PC-3 (cell line): ENCODE measurements around the gene AGO1. TPM values are rescaled to one million over a fixed set of nuclear protein-coding genes. Genes with fewer than 3 reads are reported as not detected.

Source experiments
- ATAC-seq: fragments of 200-7000 bp; cut with Tn5 transposase; 2 replicates; pipeline ENCODE4 v1.9.1; 2020; ENCODE audit warnings: mild to moderate bottlenecking, moderate library complexity
- BruUV-seq: library from RNA; stranded (reverse); fragments of 400-500 nt; replicated peaks from 2 replicates; lab custom pipeline; 2021; lab: Mats Ljungman, UMichigan
- CTCF ChIA-PET: fragments of 300-600 bp; sonication (Branson Sonifier 250); formaldehyde crosslinking; loops from one replicate; lab custom pipeline; 2022; ENCODE audit warnings: antibody characterized with exemption; lab: Charles Lee
- POLR2A ChIA-PET: fragments of 300-600 bp; sonication (Branson Sonifier 250); formaldehyde crosslinking; loops from one replicate; lab custom pipeline; 2022; ENCODE audit warnings: antibody characterized with exemption; ENCODE audit not compliant: unreplicated experiment; lab: Charles Lee
- DNase-seq: peaks from one replicate; pipeline ENCODE4 v3.0.0-alpha.2; 2015
- H2AFZ ChIP-seq: fragments of 300-600 bp; sonication (generic); 2 replicates; pipeline ENCODE4 v1.6.0; 2016; ENCODE audit warnings: antibody characterized with exemption, low read length
- H3F3A ChIP-seq: fragments of 300-600 bp; sonication (generic); one replicate; pipeline ENCODE4 v1.6.0; 2017; ENCODE audit warnings: antibody characterized with exemption, low read length, control low read depth, mild to moderate bottlenecking; ENCODE audit not compliant: unreplicated experiment
- H3K27ac ChIP-seq: fragments of 300-600 bp; sonication (generic); 2 replicates; pipeline ENCODE4 v1.5.1; 2016; ENCODE audit warnings: mild to moderate bottlenecking, low read length
- H3K27me3 ChIP-seq: fragments of 300-600 bp; sonication (generic); 2 replicates; pipeline ENCODE4 v1.6.1; 2016; ENCODE audit warnings: low read length, mixed read lengths
- H3K36me3 ChIP-seq: fragments of 300-600 bp; sonication (generic); 2 replicates; pipeline ENCODE4 v1.6.1; 2016; ENCODE audit warnings: low read depth, mixed run types, low read length, mixed read lengths
- H3K4me1 ChIP-seq: fragments of 300-600 bp; sonication (generic); 2 replicates; pipeline ENCODE4 v1.5.1; 2016; ENCODE audit warnings: low read length; ENCODE audit not compliant: insufficient read depth
- H3K4me2 ChIP-seq: fragments of 300-600 bp; sonication (generic); 2 replicates; pipeline ENCODE4 v1.6.0; 2016; ENCODE audit warnings: low read length
- H3K4me3 ChIP-seq: fragments of 300-600 bp; sonication (generic); 2 replicates; pipeline ENCODE4 v1.5.1; 2016; ENCODE audit warnings: mild to moderate bottlenecking, low read length, mixed read lengths
- H3K79me2 ChIP-seq: fragments of 300-600 bp; sonication (generic); 2 replicates; pipeline ENCODE4 v1.6.1; 2017; ENCODE audit warnings: low read length, mixed read lengths
- H3K9ac ChIP-seq: fragments of 300-600 bp; sonication (generic); 2 replicates; pipeline ENCODE4 v1.6.0; 2016; ENCODE audit warnings: mild to moderate bottlenecking, low read length
- H3K9me2 ChIP-seq: fragments of 300-600 bp; sonication (generic); replicated peaks from 2 replicates; pipeline ENCODE4 v1.6.1; 2016; ENCODE audit warnings: mixed run types, low read length, mixed read lengths
- H3K9me3 ChIP-seq: fragments of 300-600 bp; sonication (generic); 2 replicates; pipeline ENCODE4 v1.6.1; 2016; ENCODE audit warnings: low read length, mixed read lengths
- H4K20me1 ChIP-seq: fragments of 300-600 bp; sonication (generic); 2 replicates; pipeline ENCODE4 v1.6.1; 2016; ENCODE audit warnings: low read length, mixed read lengths
- CTCF ChIP-seq: fragments of 300-600 bp; sonication (generic); conservative IDR thresholded peaks from 2 replicates; pipeline ENCODE4 v1.5.1; 2017; ENCODE audit warnings: antibody characterized with exemption, low read depth, mild to moderate bottlenecking, low read length
- EZH2 ChIP-seq: fragments of 300-600 bp; sonication (generic); IDR thresholded peaks from one replicate; pipeline ENCODE4 v1.6.1; 2017; ENCODE audit warnings: antibody characterized with exemption, mild to moderate bottlenecking, low read length; ENCODE audit not compliant: unreplicated experiment
- EZH2phosphoT487 ChIP-seq: fragments of 300-600 bp; sonication (generic); IDR thresholded peaks from 2 replicates; pipeline ENCODE4 v1.6.1; 2018; ENCODE audit warnings: mild to moderate bottlenecking, antibody characterized with exemption, low read length, borderline replicate concordance
- intact Hi-C: fragments of 100-400 bp; cut with micrococcal nuclease; formaldehyde crosslinking; loops from 2 replicates; pipeline ENCODE4 v1.9.0; 2023
- total RNA-seq: library from RNA; depleted of rRNA; stranded (reverse); fragments of >200 nt; gene quantifications from 2 replicates; pipeline ENCODE4 v1.2.3, GENCODE V29; 2014

The AGO1 gene
- total RNA-seq, 1 experiment from 2014 or later: 15.4 TPM

GRCh38 chr1:35893051-35893879 is 10.3 kb downstream of the AGO1 start:
- ATAC-seq (no peak), DNase-seq (no peak)
- Histone ChIP-seq H3F3A (no peaks in the 10 kb centered on the region), H3K9me3 (no peaks in the 10 kb centered on the region), H4K20me1 (no peaks in the 10 kb centered on the region), H3K27me3 (no peaks in the 10 kb centered on the region), H3K4me3 (no peak overlapping the region), H3K36me3 (peaks cover 32% of the 10 kb centered on the region), H2AFZ (no peak overlapping the region), H3K9ac (no peak overlapping the region), H3K4me1 (peaks cover 3% of the 10 kb centered on the region; the same call in 1 of the 2 replicates), H3K79me2 (no peaks in the 10 kb centered on the region), H3K4me2 (no peak overlapping the region), H3K27ac (no peak overlapping the region), H3K9me2 (no peaks in the 10 kb centered on the region)
- ChIA-PET POLR2A (no interaction called here), CTCF (no interaction called here)
- intact Hi-C loops: no loop called here
- BruUV-seq: no TSS peak
- TF ChIP-seq EZH2: no peak
- no peak for TF ChIP-seq CTCF
- TF ChIP-seq EZH2phosphoT487: no peak

- no peak overlapping the region for H3K4me3 ChIP-seq
- H3K36me3 ChIP-seq: peaks cover 32% of the 10 kb centered on the region
- H3F3A ChIP-seq: no peaks in the 10 kb centered on the region
- BruUV-seq: no TSS peak
- no peak overlapping the region for H3K27ac ChIP-seq
- H2AFZ ChIP-seq: no peak overlapping the region
- H3K9me3 ChIP-seq: no peaks in the 10 kb centered on the region
- no peak for TF ChIP-seq EZH2phosphoT487
- TF ChIP-seq CTCF: no peak
- no peak for TF ChIP-seq EZH2
- DNase-seq (no peak), ATAC-seq (no peak)
- no peaks in the 10 kb centered on the region for H3K79me2 ChIP-seq
- intact Hi-C loops: no loop called here
- no peaks in the 10 kb centered on the region for H4K20me1 ChIP-seq
- peaks cover 3% of the 10 kb centered on the region; the same call in 1 of the 2 replicates for H3K4me1 ChIP-seq
- no peak overlapping the region for H3K4me2 ChIP-seq
- POLR2A ChIA-PET: no interaction called here
- CTCF ChIA-PET: no interaction called here
- H3K27me3 ChIP-seq: no peaks in the 10 kb centered on the region
- H3K9me2 ChIP-seq: no peaks in the 10 kb centered on the region
- H3K9ac ChIP-seq: no peak overlapping the region
Measured at GRCh38 chr1:35894183-35894582, 11.2 kb downstream of the AGO1 start.

- no peaks in the 10 kb centered on the region for H3K79me2 ChIP-seq
- no peak overlapping the region for H3K9ac ChIP-seq
- ATAC-seq (no peak), DNase-seq (no peak)
- H3K27ac ChIP-seq: no peak overlapping the region
- H3K4me1 ChIP-seq: peaks cover 3% of the 10 kb centered on the region; the same call in 1 of the 2 replicates
- ChIA-PET CTCF (no interaction called here), POLR2A (no interaction called here)
- no peak for TF ChIP-seq EZH2phosphoT487
- no peak for TF ChIP-seq CTCF
- no peak for TF ChIP-seq EZH2
- no peaks in the 10 kb centered on the region for H4K20me1 ChIP-seq
- intact Hi-C loops: no loop called here
- no peaks in the 10 kb centered on the region for H3K27me3 ChIP-seq
- no peaks in the 10 kb centered on the region for H3K9me3 ChIP-seq
- BruUV-seq: no TSS peak
- H3K36me3 ChIP-seq: peaks cover 32% of the 10 kb centered on the region
- H2AFZ ChIP-seq: no peak overlapping the region
- no peak overlapping the region for H3K4me2 ChIP-seq
- no peak overlapping the region for H3K4me3 ChIP-seq
- no peaks in the 10 kb centered on the region for H3K9me2 ChIP-seq
- H3F3A ChIP-seq: no peaks in the 10 kb centered on the region
Measured at GRCh38 chr1:35894656-35895055, 11.6 kb downstream of the AGO1 start.
